ENCODE data around the gene PIK3CA.
"Not testable (repeated sequence)": the region's sequence is repeated elsewhere in the genome, so short reads cannot be mapped to it uniquely, and the experiment has no call there.

PIK3CA gene

DNA sequence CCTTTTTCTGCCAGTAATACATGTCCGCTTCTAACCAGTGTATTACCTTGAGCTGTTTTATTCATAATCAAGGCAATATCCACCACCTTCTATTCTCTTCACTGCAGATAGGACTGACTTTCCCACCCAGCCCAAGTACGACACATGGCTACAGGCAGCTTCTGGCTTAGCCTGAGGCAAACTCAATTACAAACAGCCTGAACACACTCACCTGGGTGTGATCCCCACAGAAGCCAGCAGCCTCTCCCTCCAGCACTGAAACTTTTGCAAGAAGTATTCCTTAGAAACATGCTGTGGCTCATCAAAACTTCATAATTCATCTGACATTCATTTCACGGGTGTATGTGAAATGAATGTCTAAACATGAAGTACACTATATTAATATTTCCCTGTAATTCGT lies 116.3 kb downstream of the PIK3CA start:
- no peak for DNase-seq (ENCODE audit: low read depth in 3 of 3)

DNA sequence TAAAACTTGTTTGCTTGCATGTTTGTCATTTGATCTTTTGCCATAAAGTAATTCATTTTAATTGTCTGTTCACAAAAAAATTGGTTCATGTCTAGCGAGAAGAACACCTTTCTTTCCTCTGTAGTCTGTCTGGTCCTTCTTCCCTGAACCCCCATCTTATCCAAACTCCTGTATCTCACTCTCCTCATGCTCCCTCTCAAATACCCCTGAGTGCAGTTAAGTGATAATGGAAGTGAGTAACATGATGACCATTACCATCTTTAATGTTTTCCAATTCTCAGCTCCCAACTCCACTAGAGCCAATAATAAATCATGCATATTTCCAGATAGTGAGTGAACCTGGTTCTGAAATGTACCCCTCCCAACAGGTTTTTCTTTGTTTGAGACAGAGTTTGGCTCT lies 116.9 kb downstream of the PIK3CA start:
- no peak for DNase-seq (ENCODE audit: low read depth in 3 of 3)

DNA sequence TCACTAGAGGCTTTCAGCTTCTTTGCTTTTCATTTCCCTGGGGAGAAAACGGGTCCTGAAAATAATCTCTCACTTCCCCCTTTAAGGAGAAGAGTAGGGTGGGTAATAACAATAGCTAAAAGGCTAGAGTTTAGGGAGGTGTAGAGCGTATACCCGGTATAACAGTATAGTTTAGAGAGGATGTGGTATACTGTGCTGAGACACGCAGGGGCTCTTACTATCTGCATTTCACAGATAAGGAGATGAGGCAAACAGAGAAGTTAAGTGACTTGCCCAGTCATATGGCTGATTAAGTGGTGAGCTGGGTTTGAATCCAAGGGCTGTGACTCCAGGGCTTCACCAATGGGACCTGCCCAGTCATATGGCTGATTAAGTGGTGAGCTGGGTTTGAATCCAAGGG lies 117.7 kb downstream of the PIK3CA start:
- no peak for DNase-seq (ENCODE audit: low read depth in 3 of 3)

DNA sequence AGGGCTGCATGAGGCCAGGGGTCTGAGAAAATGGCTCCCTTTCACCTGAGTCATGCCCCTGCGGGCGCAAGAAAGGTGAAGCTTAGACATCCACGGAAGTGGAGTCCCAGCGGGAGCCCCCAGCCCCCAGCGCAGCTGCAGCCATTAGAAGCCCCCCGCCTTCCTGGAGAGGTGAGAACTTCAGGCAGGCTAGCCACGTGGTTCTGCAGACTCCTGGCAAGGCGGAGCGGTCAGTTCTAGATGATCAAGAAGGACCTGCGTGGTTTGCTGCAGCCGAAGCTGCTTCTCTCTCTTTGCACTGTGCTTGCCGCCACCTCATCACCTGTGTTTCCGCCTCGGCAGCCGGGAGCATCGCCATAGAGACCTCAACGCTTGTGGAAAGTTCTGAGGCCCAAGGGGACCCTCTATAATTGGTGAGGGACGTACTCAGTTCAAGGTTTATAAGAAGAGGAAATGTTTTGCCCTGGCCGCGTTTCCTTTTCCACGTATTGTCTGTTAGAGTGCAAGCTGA lies 118.6 kb downstream of the PIK3CA start:
- DNase-seq (ENCODE audit: low read depth in 3 of 3): no peak

DNA sequence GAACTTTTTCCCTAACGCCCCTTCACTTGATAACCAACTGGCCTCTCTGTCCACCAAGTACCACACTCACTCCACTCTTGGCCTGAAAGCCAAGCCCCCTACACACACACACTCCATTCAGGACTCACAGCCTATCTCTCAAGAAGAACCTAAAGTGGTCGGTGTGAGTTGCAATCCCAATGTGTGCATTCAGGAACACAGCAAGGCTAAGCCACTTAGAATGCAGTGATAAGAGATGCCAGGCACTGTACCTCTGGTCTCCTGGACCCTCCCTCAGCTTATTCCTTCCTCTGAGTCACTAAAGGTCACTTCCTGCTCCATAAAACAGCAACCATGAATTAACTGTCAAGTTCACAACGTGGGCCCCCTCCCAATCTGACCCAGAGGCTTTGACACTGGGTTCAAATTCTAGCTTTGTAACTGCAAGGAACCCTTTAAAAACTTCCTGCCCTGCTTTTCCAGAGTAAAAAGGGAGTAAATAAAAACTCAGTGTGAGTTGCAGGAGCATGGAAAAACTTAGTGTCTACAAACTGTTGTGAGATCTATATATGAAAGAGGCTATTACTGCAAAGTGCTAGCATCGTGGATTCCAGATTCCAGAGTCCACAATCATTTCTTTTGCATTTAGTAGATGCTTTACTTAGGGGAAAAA lies 120.4 kb downstream of the PIK3CA start:
- no peak for DNase-seq (ENCODE audit: low read depth in 3 of 3)

DNA sequence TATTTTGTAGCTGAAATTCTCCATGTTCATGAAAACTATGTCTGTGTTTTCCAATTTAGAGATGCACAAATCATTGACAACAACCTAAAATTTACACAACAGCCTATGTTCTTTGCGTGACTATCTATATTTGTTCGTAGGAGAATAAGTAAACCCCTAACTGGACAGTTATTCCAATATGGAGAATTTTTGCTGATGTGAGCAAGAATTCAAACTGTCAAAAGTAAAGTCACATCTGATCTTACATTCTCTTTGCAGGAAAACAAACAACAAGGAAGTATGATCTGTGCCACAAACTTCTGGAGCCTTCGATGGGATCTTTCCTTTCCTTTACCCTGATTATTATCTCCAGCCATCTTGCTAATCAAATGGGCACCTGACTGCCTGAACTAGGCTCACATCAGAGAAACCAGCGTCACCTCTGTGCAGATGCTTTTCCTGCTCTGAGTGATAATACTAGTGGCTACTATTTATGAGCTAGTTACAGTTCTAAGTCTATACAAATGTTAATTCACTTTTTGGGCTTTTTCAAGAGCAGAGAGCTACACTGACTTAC lies 121.1 kb downstream of the PIK3CA start:
- no peak for DNase-seq (ENCODE audit: low read depth in 3 of 3)

DNA sequence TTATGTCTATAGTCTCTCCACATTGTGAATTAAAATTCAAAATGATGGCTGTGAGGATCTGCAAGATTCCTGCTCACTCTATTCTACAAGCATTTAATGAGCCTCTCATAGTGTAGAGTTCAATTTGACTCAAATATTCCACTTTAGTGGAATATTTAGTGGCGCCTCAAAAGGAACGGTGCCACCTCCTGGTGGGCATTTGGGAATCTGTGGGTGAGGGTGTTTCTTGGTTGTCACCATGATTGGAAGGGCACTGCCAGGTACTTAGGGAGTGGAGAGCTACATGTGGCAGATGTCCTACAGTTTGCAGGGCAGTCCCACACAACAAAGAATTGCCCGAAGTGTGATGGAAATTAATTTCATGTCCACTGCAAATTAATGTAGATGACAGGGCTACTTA lies 124.2 kb downstream of the PIK3CA start:
- peak in 1 of 3 experiments; percentile 9 for DNase-seq (ENCODE audit: low read depth in 3 of 3)

DNA sequence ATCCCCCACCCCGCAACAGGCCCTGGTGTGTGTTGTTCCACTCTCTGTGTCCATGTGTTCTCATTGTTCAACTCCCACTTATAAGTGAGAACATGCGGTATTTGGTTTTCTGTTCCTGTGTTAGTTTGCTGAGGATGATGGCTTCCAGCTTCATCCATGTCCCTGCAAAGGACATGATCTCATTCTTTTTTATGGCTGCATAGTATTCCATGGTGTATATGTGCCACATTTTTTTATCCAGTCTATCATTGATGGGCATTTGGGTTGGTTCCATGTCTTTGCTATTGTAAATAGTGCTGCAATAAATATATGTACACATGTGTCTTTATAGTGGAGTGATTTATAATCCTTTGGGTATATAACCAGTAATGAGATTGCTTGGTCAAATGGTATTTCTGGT lies 126.3 kb downstream of the PIK3CA start:
- not testable (repeated sequence) for DNase-seq (ENCODE audit: low read depth in 3 of 3)

DNA sequence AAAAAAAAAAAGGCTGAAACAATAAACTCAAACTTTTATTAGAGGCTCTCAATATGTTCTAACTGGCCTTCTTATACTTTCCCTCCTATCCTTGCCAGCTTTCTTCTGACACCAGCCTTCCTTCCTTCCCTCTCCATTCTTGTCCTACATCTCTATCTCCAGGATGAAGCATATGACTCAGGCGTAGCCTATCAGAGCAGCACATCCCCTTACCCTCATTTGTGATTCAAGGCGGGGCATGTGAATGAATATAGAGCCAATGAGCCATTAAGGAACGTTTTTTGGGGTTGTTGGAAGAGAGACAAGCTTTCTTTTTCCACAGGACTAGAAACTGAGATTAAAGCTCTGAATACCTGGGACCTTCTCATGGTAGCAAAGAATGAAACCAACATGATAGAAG lies 127.8 kb downstream of the PIK3CA start:
- no peak for DNase-seq (ENCODE audit: low read depth in 3 of 3)

DNA sequence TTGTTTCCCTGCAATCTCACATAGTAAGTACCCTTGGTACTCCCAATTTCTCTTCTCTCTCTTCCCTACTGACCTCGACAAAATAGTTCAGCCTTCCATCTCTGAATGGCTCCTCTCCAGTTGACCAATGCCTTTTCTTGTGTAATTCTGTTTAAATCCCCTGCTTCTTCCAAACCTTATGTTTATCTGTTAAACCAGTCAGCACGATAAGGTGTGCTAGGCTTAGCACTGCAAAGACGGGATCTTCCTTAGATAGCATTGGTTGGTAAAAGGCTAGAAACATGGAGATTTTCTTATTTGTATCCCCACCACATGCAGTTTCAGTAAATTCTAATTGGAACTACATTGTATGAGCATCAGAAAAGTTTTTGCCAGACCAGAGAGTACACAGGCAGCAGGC lies 128.6 kb downstream of the PIK3CA start:
- no peak for DNase-seq (ENCODE audit: low read depth in 3 of 3)

DNA sequence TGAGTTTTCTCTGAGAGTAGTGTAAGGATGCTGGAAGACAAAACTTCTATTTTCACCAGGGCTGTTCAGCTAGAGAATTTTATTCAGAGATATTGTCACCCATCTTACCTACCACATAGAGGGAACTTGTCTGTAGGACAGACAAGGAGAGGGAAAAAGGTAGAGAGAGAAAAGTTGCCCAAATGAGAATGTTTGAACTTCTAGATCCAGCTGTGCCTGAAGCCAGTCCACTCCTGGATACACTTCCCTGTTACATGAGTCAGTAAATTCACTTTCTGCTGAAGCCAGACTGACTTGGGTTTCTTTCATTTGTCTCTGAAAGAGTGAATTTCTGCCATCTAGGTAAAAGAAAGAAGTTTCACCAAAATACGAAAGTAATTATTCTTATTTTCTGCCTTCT lies 130.0 kb downstream of the PIK3CA start:
- no peak for DNase-seq (ENCODE audit: low read depth in 3 of 3)

DNA sequence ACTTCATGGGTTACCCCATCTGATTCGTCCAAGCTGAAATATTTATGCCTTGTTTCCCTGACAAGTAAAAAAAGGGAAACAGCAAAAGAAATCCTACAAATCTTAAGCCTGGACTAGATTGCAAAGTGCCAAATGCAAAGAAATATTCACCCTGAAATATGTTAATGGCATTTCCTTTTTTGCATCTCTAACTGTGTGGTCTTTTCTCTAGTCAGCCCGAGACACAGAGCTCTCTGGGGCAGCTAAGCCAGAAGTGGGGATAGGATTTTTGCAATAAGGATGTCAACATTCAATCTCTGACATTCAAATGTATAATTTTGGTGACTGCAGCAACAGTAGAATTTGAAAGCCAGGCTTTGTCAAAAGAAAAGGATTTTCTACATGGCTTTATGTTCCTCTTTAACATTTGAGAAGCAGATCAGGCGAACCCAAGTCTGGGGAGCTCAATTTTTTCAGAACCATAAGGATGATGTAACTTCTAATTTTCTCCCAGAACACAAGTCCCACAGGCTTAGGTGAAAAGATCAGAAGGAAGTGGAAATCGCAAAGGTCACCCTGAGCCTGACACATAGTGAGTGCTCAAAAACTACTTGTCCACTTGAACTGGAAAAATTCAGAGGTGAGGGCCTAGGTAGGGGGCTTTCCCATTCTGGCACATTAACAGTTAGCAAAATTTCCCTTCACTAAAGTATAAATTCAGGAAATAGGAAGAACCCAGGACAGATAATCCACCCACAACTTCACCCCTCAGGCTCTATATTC lies 131.0 kb downstream of the PIK3CA start:
- no peak for DNase-seq (ENCODE audit: low read depth in 3 of 3)

DNA sequence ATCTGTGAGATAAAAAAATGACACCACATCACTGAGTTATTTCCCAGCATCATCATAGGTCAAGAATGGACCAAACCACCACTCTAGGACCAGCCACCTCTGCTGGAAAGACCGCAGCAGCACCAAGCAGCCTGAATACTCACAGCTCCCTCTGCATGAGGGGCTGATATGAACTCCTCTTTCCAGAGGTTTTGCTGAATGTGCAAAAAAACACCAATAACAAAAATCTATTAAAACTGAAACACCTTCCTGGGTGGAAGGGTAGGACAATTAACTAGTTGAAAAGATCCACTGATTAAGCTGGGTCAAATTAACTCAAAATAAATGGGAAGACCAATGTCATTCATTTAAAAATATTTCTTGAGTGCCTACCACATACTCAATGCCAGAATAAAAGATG lies 131.7 kb downstream of the PIK3CA start:
- no peak for DNase-seq (ENCODE audit: low read depth in 3 of 3)

DNA sequence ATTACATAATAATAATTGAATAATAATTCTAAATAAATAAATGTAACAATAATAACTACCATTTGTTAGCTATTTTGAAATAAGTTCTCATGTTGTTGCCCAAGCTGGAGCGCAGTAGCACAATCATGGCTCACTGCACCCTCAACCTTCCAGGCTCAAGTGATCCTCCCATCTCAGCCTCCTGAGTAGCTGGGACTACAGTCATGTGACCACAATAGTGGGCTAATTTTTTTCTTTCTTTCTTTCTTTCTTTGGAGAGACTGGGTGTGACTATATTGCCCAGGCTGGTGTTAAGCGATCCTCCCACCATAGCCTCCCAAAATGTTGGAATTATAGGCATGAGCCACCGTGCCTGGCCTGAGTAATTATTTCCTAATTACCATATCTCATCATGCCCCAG lies 133.7 kb downstream of the PIK3CA start:
- no peak for DNase-seq (ENCODE audit: low read depth in 3 of 3)

DNA sequence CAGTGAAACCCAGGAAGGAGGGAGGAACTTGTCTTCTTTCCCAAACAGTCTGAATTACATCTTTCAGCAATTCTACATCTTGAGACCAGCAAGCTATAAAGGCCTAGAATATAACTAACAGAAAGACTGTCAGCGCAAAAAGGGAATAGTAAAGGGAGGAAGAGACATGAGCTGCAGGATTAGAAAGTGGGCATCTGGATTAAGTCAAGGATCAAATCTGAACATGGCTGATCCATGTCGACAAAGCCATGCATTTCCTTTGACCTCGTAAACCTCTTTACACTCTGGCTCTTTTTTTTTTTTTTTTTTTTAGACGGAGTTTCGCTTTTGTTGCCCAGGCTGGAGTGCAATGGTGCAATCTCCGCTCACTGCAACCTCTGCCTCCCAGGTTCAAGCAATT lies 138.2 kb downstream of the PIK3CA start:
- DNase-seq (ENCODE audit: low read depth in 3 of 3): no peak

DNA sequence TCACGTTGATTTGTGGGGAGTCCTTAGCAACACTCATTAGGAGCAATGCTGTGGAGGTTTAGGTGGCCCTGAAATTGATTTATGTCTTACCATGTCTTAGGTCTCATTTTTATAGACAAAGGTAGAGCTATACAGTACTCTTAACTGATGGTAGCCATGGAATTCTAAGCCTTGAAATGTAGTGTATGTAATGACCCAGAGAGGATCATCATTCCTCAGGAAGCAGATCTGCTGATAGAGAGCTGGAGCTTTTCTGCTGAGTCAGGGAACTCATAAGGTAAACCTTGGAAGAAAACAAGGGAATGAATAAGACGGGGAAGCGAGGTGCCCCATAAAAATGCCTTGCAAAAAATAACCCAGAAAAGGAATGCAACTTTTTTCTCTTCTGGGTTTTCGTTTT lies 140.7 kb downstream of the PIK3CA start:
- no peak for DNase-seq (ENCODE audit: low read depth in 3 of 3)

DNA sequence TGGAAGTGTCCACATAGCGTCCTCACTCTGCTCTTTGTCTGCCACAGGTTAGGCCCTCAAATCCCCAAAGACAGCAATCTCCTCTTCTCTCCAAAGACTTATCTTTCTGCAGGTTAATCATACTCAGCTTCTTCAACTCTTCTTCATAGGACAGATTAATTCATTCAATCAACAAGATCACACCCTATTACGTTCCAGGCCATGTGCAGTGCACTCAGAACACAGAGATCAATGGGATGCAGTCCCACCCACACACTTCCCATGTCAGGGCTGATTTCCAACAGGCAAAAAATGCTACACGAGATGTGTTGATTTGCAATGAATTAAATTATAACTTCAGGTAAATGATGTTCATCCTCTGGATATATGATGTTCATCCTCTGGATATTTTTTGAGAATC lies 141.1 kb downstream of the PIK3CA start:
- DNase-seq (ENCODE audit: low read depth in 3 of 3): no peak
